Fibroblast of skin of left biceps (primary cell): ENCODE measurements around the gene SDHA.
"Not testable (repeated sequence)": the region's sequence is repeated elsewhere in the genome, so short reads cannot be mapped to it uniquely, and the experiment has no call there.

ENCODE experiments used
- DNase-seq, 2 experiments: peaks; one replicate each; pipeline ENCODE4 v3.0.0-alpha.2; 2013; ENCODE audit warnings: low read depth in 2 of 2

The SDHA gene

DNA sequence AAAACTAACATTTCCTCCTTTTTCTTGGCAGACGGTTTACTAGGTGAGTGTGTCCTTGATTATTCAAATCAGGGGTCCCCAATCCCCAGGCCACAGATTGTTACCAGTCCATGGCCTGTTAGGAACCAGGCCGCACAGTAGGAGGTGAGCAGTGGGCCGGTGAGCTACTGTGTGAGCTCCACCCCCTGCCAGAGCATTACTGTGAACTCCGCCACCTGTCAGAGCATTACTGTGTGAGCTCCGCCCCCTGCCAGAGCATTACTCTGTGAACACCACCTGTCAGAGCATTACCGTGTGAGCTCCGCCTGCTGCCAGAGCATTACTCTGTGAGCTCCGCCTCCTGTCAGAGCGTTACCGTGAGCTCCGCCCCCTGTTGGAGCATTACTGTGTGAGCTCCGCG is 39.0 kb downstream of the SDHA start:
- no peak for DNase-seq

DNA sequence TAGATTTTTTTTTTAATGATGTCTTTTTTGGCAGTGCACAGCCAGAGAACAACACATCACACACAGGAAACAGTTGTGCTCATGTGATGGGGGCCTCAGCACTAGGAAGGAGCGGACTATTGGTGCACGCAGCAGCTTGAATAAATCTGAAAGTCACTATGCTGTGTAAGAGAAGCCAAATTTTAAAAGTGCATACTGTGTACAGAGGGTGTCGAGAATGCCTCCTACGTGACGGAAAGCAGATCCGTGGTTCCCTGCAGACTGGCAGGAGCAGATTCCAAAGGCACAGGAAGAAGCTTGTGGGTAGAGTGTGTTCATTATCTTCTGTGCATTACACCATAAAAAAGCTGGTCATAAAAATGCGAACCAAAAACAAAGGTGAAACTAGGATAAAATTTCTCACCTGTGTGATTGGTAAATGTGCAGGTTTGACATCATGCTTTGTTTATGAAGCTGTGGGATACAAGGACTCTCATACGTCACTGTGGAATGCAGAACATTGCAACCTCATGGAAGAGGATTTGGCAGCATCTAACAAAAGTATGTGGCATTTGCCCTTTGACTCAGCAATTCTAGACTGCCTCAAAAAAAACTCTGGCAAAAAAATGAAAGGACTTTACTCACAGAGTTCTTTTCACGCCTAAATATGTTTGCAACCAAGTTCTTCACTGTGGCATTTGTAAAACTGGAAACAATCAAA is 45.3 kb downstream of the SDHA start:
- peak; percentile 66 for DNase-seq

DNA sequence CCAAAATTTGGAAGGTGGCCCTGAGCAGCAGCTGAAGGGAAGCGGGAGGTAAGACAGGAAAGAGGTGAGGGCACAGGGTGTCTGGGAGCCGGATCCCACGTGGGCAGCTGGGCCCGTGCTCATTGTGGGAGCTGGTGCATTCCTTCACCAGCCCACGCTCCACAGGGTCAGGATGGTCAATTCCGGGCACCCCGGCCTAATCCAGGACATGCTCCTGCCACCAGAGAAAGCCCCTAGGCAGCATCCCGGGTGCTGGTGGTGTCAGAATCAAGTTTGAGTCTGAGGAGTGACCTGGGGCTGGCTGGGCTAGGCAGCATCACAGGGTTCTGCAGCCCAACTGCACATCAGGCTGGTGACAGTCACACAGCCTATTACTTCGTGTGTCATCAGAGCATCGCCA is 46.2 kb downstream of the SDHA start:
- no peak for DNase-seq

DNA sequence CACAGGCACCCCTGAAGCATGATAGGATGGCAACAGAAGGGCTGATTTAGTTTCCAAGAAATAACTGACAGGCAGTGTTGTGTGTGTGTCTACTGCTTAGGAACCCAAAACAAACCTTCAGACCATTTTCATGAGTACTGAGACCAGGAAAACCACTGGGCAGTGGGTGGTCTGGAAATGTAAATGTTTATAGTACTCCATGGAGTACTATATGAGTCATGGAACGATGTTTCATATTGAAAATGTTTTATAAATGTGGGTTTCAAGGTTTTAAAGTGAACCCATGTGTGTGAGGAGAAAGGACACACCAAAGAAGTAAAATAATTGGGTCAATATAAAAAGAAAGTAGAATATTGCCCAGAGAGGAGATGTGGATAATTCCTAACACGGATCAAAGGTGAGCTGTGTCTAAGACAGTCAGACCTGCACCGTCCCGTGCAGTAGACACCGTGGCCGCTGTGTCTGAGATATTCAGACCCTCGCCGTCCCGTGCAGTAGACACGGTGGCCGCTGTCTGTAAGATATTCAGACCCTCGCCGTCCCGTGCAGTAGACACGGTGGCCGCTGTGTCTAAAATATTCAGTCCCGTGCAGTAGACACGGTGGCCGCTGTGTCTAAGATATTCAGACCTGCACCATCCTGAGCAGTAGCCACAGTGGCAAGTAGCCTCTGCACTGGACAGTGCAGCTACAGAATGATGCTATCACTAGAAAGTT is 48.3 kb downstream of the SDHA start:
- DNase-seq, result peak; percentile 25 to 35

DNA sequence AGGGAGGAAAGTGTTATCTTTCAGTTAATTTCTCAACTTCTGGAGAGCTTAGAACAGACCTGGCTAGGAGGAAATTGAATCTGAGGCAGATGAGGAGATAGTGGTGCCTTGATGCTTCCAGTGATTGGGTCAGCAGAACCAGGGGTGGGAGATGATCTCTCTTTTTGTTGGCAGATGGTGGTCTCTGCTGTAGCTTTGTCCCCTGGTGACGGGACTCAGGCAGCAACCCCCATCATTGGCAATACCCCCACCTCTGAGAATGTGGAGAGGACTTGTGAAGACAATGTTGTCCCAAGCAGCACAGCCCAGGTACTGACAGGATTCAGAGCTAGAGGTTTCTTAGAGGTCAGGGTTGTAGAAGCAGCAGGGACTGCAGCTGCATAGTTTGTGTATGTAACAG is 49.6 kb downstream of the SDHA start:
- no peak for DNase-seq

DNA sequence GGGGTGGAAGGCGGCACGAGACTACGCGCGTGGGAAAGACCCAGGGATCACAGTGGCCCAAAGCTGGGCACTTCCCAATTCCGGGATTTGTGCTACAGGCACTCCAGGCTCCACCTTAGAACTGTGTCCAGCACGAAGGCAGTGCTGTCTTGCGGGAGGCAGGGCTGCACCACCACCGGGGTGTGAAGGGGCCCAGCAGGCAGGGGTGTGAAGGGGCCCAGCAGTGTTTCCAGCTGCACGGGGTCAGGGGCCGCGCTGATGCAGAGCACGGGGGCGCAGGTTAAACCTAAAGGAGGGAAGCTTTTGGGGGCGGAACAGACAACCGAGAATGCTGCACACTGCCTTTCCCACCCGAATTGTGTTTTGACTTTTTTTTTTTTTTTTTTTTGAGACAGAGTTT is 52.2 kb downstream of the SDHA start:
- no peak for DNase-seq

DNA sequence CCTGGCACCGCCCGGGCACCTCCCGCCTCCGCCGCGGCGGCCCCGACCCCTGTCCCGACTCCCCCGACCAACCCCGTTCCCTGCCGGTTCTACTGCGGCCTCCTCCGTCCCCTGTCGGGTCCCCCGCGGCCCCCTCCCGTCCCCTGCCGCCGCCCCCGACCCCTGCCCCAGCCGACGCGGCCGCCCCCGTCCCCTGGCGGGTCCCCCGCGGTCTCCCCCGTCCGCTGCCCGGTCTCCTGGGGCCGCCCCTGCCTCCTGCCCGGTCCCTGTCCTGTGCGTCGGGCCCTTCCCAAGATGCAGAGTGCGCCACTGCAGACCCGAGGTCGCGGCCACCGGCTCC is 53.7 kb downstream of the SDHA start:
- not testable (repeated sequence) for DNase-seq

DNA sequence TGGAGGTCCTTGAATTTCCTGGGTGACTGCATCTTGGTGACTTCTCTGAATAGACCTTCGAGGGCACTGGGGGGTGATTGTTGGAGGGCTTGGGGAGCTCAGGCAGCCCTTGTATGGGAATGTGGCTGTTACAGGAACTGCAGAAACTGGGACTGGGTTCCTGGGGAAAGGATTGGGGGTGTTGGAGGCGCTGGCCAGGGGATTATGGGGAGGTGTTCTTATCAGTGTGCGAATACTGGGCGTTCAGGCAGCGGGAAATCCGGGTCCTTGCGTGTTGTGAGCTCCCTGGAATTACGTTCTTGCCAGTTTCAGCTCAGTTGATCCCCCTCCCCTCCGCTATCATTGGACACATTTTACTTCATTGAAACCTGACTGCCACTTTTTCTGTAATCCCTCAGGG is 55.0 kb downstream of the SDHA start:
- not testable (repeated sequence) for DNase-seq

DNA sequence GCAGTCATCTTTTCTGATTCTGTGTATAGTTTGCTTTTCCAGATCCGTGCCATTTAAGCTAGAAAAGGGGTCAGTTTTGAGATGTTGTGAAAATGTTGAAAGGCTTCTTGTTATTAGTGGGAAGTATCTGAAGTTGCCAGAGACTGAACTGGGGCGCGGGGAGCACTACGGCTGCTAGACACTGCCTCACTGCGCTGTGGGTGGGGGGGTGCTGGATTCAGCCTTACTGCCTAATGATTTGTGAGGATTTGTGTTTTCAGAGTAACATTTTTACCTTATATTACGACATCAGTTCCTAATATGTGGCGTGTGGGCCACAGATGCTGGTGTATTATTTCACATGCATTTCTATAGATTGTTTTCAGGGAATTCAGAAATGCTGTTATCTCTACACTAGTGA is 55.4 kb downstream of the SDHA start:
- not testable (repeated sequence) for DNase-seq

DNA sequence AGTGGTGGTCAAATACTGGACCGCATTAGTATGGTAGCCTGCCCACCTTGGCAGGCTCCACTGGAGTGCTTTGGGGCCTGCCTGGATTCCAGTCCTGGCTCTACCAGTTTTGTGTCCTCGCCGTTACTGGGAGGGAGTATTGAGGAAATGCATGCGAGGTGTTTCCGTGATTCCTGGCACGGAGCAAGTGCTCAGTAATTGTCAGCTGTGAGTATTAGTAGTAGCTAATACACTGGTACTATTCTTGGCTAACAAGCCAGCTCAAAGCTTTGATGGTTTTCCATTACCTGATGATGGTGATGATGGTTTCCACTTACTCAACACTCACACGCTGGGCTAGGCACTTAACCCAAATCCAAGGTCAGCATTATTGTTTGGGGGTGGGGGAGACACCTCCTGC is 56.2 kb downstream of the SDHA start:
- not testable (repeated sequence) for DNase-seq

DNA sequence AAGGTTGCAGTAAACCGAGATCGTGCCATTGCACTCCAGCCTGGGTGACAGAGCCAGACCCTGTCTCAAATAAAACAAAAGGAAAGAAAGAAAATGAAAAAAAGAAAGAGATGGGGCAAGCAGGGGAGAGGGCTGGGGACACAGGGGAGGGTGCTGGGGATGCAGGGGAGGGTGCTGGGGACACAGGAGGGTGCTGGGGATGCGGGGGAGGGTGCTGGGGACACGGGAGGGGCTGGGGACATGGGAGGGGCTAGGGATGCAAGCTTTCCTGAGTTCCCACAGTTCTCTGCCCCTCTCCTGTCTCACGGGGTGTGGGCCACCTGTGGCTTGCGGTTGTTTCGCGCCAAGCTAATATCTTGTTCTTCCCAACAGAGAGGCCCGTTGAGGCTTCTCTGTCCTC is 60.5 kb downstream of the SDHA start:
- DNase-seq, result no peak

DNA sequence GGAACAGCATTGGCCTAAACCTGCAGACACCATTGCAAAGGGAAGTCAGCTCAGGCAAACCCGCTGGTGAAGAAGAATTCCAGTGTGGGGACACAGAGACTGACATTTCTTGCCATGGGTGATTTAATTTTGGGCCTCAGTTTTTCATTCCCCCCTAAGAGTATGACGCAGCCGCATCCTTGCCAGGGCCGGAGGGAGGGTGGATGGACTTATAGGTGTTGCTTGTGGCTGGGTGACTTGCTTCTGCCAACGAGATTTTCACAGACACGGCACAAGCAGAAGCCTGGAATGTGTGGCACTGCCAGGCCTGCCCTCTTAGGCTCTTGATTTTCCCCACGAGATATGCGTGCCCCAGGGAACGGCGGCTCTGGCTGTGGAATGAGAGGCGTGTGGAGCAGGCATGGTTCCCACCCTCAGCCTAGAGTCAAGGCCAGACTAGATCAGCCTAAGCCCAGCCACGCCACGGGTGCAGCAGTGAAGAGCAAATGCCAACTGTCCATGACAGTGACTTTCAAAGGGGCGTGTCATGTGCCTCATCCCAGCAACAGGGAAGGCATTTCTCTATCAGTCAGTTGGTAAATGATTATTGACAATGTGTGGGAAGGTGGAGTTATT is 61.0 kb downstream of the SDHA start:
- DNase-seq, result not testable (repeated sequence)

DNA sequence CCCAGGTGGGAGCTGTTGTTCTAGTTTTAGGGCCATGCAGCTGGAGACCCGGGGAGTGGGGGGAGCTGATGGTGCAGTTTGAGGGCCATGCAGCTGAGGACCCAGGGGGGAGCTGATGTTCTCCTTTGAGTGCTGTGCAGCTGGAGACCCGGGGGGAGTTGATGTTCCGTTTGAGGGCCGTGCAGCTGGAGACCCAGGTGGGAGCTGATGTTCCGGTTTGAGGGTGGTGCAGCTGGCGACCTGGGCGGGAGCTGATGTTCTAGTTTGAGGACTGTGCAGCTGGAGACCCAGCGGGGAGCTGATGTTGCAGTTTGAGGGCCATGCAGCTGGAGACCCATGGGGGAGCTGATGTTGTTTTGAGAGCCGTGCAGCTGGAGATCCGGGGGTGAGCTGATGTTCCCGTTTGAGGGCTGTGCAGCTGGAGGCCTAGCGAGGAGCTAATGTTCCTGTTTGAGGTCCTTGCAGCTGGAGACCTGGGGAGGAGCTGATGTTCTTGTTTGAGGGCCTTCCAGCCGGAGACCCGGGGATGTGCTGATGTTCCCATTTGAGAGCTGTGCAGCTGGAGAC is 68.0 kb downstream of the SDHA start:
- DNase-seq, result no peak

DNA sequence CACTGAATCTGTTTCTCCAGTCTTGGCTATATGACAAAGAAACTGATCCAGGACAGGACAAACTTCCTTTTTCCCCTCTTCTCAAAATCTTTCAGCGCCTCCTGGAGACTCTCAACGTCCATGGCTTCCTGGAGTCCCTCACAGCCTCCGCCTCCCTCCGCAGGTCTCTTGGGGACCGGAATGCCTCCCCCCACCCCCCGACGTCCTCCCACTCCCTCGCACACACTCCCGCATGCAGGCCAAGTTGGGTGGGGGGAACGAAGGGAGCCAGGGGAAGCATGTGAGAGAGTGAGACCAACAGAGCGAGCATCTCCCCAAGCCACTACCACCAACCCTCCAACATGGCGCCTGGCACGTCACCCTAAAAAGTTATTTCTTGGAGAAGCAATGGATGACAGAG is 72.1 kb downstream of the SDHA start:
- not testable (repeated sequence) for DNase-seq

DNA sequence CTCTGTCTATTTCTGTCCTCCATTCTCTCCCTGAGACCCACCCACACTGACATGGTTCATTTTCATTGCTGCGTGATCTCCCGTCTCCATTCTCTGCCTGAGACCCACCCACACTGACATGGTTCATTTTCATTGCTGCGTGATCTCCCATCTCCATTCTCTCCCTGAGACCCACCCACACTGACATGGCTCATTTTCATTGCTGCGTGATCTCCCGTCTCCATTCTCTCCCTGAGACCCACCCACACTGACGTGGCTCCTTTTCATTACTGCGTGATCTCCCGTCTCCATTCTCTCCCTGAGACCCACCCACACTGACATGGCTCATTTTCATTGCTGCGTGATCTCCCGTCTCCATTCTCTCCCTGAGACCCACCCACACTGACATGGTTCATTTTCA is 73.2 kb downstream of the SDHA start:
- DNase-seq, result not testable (repeated sequence)

DNA sequence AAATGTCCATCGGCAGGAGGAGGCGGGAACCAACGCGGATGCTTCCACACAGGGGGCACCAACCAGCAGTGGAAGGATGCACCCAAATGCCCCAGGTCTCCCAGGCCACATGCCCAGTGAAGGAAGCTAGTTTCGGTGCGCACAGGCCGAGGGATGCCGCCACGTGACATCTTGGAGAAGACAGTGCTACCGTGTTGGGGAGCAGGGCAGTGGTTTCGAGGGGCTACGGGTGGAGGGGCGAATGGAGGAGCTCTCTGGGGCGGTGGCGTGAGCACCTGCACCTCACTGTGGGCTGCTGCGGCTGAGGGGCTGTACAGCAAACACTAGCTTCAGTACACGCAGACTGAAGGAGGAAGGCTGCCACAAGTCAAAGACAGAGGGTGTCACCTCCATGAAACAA is 76.7 kb downstream of the SDHA start:
- DNase-seq, result not testable (repeated sequence)

DNA sequence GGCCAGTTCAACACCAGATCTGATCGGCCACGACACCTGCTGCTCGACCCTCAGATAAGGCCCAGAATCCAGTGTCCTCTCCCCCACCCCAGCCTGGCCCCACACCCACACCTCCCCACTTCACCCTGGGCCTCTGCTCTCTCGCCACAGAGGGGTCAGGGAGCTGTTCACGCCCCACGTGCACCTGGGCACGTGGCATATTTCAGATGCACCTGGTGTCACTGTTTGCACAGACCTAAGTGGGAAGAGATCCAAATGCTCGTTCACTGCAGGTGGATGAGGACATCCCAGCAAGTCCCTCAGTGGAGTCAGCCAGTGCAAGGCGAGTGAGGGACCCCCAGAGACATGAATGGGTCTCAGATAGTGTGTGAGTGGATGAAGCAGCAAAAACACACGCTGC is 78.1 kb downstream of the SDHA start:
- not testable (repeated sequence) for DNase-seq

DNA sequence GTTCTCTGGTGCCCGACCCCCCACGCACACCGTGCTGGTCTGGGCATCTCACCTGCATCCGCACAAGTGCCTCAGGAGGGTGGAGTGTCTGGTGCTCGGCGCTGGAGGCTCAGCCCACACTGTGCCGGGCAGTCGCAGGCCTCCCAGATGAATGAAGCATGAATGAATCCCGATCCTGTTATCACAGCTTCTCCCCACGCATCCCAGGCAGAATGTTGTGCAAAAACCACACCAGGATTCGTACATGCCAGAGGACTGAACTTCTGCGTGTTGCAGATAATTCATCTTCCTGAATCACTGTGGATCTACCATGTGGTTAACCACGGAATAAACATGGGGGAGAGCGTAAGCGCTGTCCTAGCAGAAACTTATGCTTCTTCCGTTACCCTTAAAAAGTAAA is 78.8 kb downstream of the SDHA start:
- DNase-seq, result peak; percentile 52 to 54

DNA sequence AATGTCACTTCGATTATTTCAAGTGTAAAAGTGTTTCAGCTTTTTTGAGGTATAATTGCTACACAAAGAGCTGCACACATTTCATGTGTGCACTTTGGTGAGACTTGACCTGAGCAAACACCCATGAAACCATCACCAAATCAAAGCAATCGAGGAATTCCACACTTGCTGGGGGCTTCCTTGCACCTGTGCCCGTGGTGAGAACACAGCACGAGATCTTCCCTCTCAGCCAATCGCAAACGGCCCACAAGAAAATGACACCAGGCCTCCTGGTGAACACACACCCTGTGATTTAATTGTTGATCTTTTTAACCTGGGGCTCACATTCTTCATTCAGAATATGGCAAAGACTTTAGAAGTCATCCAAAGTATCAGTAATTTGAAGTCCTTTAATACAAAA is 79.3 kb downstream of the SDHA start:
- DNase-seq, result not testable (repeated sequence)

DNA sequence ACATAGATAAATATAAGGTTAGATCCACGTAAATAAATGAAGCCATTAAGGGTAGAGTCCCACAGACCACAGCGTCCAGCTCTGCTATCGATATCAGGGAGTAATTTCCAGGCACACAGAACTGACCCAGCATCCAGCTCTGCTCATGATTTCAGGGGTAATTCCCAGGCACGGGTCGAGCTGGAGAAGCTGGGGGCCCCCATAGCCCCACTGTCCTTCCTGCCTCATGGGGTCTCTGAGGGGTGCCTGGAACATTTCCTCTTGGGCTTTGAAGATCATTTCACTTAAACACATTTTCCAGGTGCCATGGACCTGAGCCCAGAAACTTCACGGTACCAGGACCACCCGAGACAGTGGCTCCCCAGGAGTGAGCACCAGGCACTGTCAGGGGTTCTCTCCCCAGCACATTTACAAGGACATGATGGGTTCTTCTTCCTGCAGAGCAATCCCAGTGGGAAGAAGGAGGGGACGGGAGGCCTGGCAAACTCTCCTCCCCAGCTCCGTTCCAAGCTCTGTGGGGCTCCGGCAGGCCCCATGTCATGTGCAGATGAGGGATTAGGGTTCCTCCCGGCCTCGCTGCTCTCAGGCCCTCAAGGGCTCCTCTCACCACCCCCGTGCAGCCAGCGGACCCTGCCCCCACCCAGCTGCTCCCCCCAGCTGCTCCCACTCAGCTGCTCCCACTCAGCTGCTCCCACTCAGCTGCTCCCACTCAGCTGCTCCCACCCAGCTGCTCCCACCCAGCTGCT is 80.0 kb downstream of the SDHA start:
- DNase-seq, result not testable (repeated sequence)

DNA sequence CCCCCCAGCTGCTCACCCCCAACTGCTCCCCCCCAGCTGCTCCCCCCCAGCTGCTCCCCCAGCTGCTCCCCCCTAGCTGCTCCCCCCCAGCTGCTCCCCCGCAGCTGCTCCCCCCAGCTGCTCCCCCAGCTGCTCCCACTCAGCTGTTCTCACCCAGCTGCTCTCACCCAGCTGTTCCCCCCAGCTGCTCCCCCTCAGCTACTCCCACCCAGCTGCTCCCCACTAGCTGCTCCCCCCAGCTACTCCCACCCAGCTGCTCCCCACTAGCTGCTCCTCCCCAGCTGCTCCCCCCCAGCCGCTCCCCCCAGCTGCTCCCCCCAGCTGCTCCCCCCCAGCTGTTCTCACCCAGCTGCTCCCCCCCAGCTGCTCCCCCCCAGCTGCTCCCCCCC is 80.6 kb downstream of the SDHA start:
- DNase-seq, result no peak

DNA sequence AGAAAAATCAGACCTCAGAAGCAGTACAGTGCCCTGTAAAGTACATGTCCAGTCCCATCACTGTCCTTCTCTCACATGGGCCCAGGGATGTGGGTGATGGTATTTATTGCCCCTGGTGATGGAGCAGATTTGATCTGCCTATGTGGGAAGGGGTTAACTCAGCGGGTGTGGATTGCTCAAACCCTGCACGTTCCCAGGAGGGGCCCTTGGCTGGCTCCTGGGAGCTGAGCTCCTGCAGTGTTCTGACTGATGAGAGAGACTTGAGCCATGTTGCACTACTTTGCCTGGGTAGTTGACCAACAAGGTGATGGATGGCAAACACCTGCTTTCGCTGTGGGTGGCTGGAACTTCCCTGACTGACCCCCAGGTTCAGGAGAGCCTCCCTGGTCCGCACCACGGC is 81.8 kb downstream of the SDHA start:
- DNase-seq, result not testable (repeated sequence)
